Activated T-cell treated with anti-CD3 and anti-CD28 coated beads for 4 hours (primary cell): Measurements from ENCODE around the gene CHRD.

ENCODE experiments used
- DNase-seq: peaks from one replicate; pipeline ENCODE4 v3.0.0-alpha.2; 2020

CHRD gene

GRCh38 chr3:184361932-184362667, 17.8 kb upstream of the CHRD start:
- peak; percentile 28 for DNase-seq

- peak; percentile 90 for DNase-seq
These were observed 16.9 kb upstream of the CHRD start for GRCh38 chr3:184362668-184363546.

- DNase-seq, result no peak
These were observed 13.1 kb upstream of the CHRD start for GRCh38 chr3:184366619-184367289.

GRCh38 chr3:184368116-184368515, 11.7 kb upstream of the CHRD start:
- DNase-seq, result no peak

- no peak for DNase-seq
These were observed 11.2 kb upstream of the CHRD start for GRCh38 chr3:184368586-184369183.

- peak; percentile 45 for DNase-seq
These were observed 8.3 kb upstream of the CHRD start for GRCh38 chr3:184371570-184372018.

GRCh38 chr3:184372296-184372821, 7.5 kb upstream of the CHRD start:
- DNase-seq, result no peak

GRCh38 chr3:184372911-184373310, 6.9 kb upstream of the CHRD start:
- DNase-seq, result no peak

- no peak for DNase-seq
These were observed 6.4 kb upstream of the CHRD start for GRCh38 chr3:184373422-184373821.

GRCh38 chr3:184375747-184376461, 4.0 kb upstream of the CHRD start:
- no peak for DNase-seq

- DNase-seq, result no peak
These were observed 2.5 kb upstream of the CHRD start for GRCh38 chr3:184377374-184377773.

- DNase-seq, result no peak
These were observed 1.9 kb upstream of the CHRD start, which contains the start of gene THPO for GRCh38 chr3:184377882-184378445. TSS of gene THPO (minus strand) at chr3:184378207. CDS start at chr3:184376259, 1,948 bp downstream.

- no peak for DNase-seq
These were observed 1.1 kb upstream of the CHRD start for GRCh38 chr3:184378651-184379357.

- no peak for DNase-seq
These were observed 352 bp downstream of the CHRD start for GRCh38 chr3:184380185-184380626.

GRCh38 chr3:184380627-184381260, 890 bp downstream of the CHRD start:
- DNase-seq, result no peak

GRCh38 chr3:184381261-184382224, 1.7 kb downstream of the CHRD start:
- DNase-seq, result no peak

- no peak for DNase-seq
These were observed 2.6 kb downstream of the CHRD start for GRCh38 chr3:184382326-184383032.

GRCh38 chr3:184383033-184383740, 3.3 kb downstream of the CHRD start:
- no peak for DNase-seq
